Adrenal gland (tissue), 12 donors: Measurements from ENCODE around the gene CCDC78. TPM values are rescaled to one million over a fixed set of nuclear protein-coding genes. Genes with fewer than 3 reads are reported as not detected.

Experiments used
- DNase-seq, 7 donors: peaks; one replicate each; pipeline ENCODE4 v3.0.0-alpha.2; 2019 to 2020
- H3K27ac ChIP-seq, 5 donors: fragments of 200-600 bp; sonication (generic) in 4 of 5; 1 replicate in 3 of 5; 2 replicates in 2 of 5; pipeline versions ENCODE4 v1.5.1 to v1.8.0; 2016 to 2020; ENCODE audit warnings: mild to moderate bottlenecking in 1 of 5
- H3K27me3 ChIP-seq: fragments of 200-600 bp; 2 replicates; pipeline ENCODE4 v1.8.0; 2021
- H3K36me3 ChIP-seq, 2 donors: fragments of 200-600 bp; replicated peaks in 1 of 2; 1 replicate in 1 of 2; 2 replicates in 1 of 2; pipeline versions ENCODE4 v1.5.1 to v1.8.0; 2018 to 2022
- H3K4me1 ChIP-seq, 2 donors: fragments of 200-600 bp; replicated peaks in 1 of 2; 1 replicate in 1 of 2; 2 replicates in 1 of 2; pipeline versions ENCODE4 v1.5.1 to v1.8.0; 2018 to 2021
- H3K4me3 ChIP-seq, 4 donors: fragments of 200-600 bp; sonication (generic) in 3 of 4; one replicate each; pipeline ENCODE4 v1.5.1; 2016 to 2018
- H3K9me3 ChIP-seq, 3 donors: fragments of 200-600 bp; sonication (generic) in 1 of 3; replicated peaks in 1 of 3; 1 replicate in 2 of 3; 2 replicates in 1 of 3; pipeline versions ENCODE4 v1.5.1 to v1.8.0; 2016 to 2021
- CTCF ChIP-seq, 6 experiments: fragments of 450-650 bp in 4 of 6; fragments of 200-600 bp in 2 of 6; sonication (generic) in 1 of 6; IDR thresholded peaks; 1 replicate in 5 of 6; 2 replicates in 1 of 6; pipeline versions ENCODE4 v1.5.1 to v1.8.0; 2016 to 2021; ENCODE audit warnings: antibody characterized with exemption in 6 of 6, mild to moderate bottlenecking in 2 of 6, moderate library complexity in 1 of 6
- POLR2A ChIP-seq, 2 donors: fragments of 450-650 bp; IDR thresholded peaks; one replicate each; pipeline ENCODE4 v1.6.1; 2017; ENCODE audit warnings: antibody characterized with exemption in 2 of 2, mild to moderate bottlenecking in 2 of 2, moderate library complexity in 1 of 2
- WGBS, 4 donors: extraction: QIAGEN DNeasy Blood & Tissue Kit in 2 of 4; methylation state at CpG; one replicate each; pipeline versions ENCODE4 v1.1.5 to v1.1.7; 2013 to 2017; 5-methylcytosine and 5-hydroxymethylcytosine counted together
- intact Hi-C, 2 donors: fragments of 100-400 bp; cut with DNase I; formaldehyde crosslinking; loops; one replicate each; pipeline versions ENCODE4 v1.14.1 to v1.15.0; 2022 to 2023
- polyA plus RNA-seq, 3 donors: library from polyadenylated mRNA; stranded (reverse); fragments of 200-250 nt in 2 of 3; fragments of 350-450 nt in 1 of 3; fragmentation: Illumina TruSeq in 1 of 3; extraction: RNeasy Lipid Tissue Mini Kit (QIAGEN cat#74804) in 1 of 3; gene quantifications; one replicate each; pipeline ENCODE4 v1.2.3, GENCODE V29; 2013 to 2014
- total RNA-seq, 9 donors: library from RNA; depleted of rRNA in 4 of 9; stranded (reverse); fragments of >200 nt in 4 of 9; fragments of 120-200 nt in 1 of 9; fragmentation: NEBNext Ultra II Directional in 1 of 9; extraction: Animal tissue kit (Norgen Biotek cat#: 25700) in 1 of 9; gene quantifications; one replicate each; pipeline versions ENCODE4 v1.1.0 to v1.2.4, GENCODE V29; 2013 to 2023
- donor health status: healthy with polysubstance abuse.
- donor health status: Bipolar disorder and iron deficiency.
- donor health status: DM: yes; HTN: yes; CAD: no.
- donor health status: DM: no; HTN: no; CAD: no.
- donor health status: DM: no; HTN: no; CAD: no.
- donor health status: DM: yes; HTN: yes; CAD: no.

The CCDC78 gene
- total and polyA plus RNA-seq, 12 donors = 0.17 to 49.9 (median 0.85) TPM; not detected in 2

DNA sequence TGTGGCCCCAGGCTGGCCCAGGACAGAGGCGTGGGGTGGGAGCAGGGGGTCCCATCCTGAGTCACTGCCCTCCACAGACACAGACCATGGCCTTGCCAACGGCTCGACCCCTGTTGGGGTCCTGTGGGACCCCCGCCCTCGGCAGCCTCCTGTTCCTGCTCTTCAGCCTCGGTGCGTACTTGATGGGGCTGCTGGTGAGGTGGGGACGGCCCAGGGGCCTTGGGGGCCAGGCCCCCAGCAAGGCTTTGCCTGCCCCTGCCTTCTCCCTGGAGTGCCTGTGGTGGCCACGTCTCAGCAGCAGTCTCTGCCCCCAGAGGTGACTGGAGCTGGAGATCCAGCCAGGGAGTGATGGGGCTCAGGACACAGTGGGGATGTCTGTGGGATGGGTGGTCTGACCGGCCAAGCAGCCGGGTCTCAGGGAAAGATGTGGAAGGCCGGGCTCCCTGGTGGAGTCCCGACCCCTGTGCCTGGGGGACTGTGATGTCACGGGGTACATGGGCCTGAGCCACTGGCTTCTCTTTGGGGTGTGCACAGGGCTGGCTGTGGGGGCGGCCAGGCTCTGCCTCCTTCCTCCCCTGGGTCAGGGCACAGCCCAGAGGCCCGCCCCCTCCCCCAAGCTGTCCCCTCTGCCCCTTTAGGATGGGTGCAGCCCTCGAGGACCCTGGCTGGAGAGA is 36.5 kb upstream of the CCDC78 start:
- intact Hi-C loops = no loop called here
- WGBS, 4 donors = 65 to 89% (median 70%) methylated on average over 5 to 17 of the region's 17 CpGs
- no peaks in the 10 kb centered on the region for H3K9me3 ChIP-seq
- no peak overlapping the region for H3K27ac ChIP-seq
- no peak overlapping the region for H3K4me3 ChIP-seq
- H3K4me1 ChIP-seq = no peaks in the 10 kb centered on the region
- H3K27me3 ChIP-seq = no peaks in the 10 kb centered on the region
- TF ChIP-seq CTCF (IDR thresholded peaks at IDR 0.05) (no peak), POLR2A (IDR thresholded peaks at IDR 0.05) (no peak)
- H3K36me3 ChIP-seq = no peaks in the 10 kb centered on the region
- no peak for DNase-seq

GRCh38 chr16:761625-762513 is 35.6 kb upstream of the CCDC78 start:
- intact Hi-C loops = no loop called here
- H3K4me3 ChIP-seq = no peak overlapping the region
- no peaks in the 10 kb centered on the region for H3K27me3 ChIP-seq
- H3K4me1 ChIP-seq = no peaks in the 10 kb centered on the region
- no peak overlapping the region for H3K27ac ChIP-seq
- 72 to 90% (median 74%) methylated on average over 7 to 22 of the region's 22 CpGs for WGBS, 4 donors
- TF ChIP-seq CTCF (IDR thresholded peaks at IDR 0.05) = no peak
- no peak for TF ChIP-seq POLR2A (IDR thresholded peaks at IDR 0.05)
- H3K9me3 ChIP-seq = no peaks in the 10 kb centered on the region
- DNase-seq = no peak
- H3K36me3 ChIP-seq = no peaks in the 10 kb centered on the region

- no peaks in the 10 kb centered on the region for H3K36me3 ChIP-seq
- no peaks in the 10 kb centered on the region for H3K9me3 ChIP-seq
- 76 to 83% (median 77%) methylated on average over 18 to 37 of the region's 37 CpGs for WGBS, 4 donors
- no peak within 1 kb of the TSS for H3K4me3 ChIP-seq
- no peak for DNase-seq
- H3K4me1 ChIP-seq = no peaks in the 10 kb centered on the region
- intact Hi-C loops = no loop called here
- no peaks in the 10 kb centered on the region for H3K27me3 ChIP-seq
- TF ChIP-seq CTCF (IDR thresholded peaks at IDR 0.05) (no peak), POLR2A (IDR thresholded peaks at IDR 0.05) (no peak)
- no peak within 1 kb of the TSS for H3K27ac ChIP-seq
These were observed 34.5 kb upstream of the CCDC78 start, which contains the start of gene MSLN for GRCh38 chr16:760545-761343. MSLN (plus strand) TSS chr16:760734; CDS start chr16:762681, 1,947 bp downstream.

GRCh38 chr16:760065-760464 is 33.8 kb upstream of the CCDC78 start:
- no peaks in the 10 kb centered on the region for H3K4me1 ChIP-seq
- 72 to 81% (median 75%) methylated on average over 4 to 15 of the region's 15 CpGs; no CpG with 5 or more reads in 1 of the 4 donors for WGBS, 4 donors
- no peaks in the 10 kb centered on the region for H3K9me3 ChIP-seq
- H3K4me3 ChIP-seq = no peak overlapping the region
- intact Hi-C loops = no loop called here
- TF ChIP-seq CTCF (IDR thresholded peaks at IDR 0.05) (no peak), POLR2A (IDR thresholded peaks at IDR 0.05) (no peak)
- H3K27ac ChIP-seq = no peak overlapping the region
- H3K27me3 ChIP-seq = no peaks in the 10 kb centered on the region
- H3K36me3 ChIP-seq = no peaks in the 10 kb centered on the region
- DNase-seq = no peak
